ENCODE measurements around the gene EIF4G1.
"Not testable (repeated sequence)": the region's sequence is repeated elsewhere in the genome, so short reads cannot be mapped to it uniquely, and the experiment has no call there.

Gene EIF4G1

DNA sequence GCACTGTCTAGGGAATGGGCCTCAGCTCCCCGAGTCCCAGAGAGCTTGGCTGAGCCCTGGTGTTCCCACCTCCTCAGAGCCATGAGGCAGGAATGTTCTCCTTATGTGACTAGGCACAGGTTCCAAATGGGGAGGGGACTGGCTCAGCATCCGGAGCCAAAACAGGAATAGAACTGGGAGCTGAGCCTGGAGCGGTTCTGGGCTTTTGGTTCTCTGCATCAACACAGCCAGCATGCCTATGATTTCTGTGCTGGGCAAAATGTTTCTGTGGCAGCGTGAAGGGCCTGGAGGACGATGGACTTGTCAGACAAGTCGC is 23.0 kb downstream of the EIF4G1 start, which contains the start of gene FAM131A:
Gene FAM131A, plus strand, starts transcription at position 202 of the 316 bp plus-strand sequence. Its CDS starts 31 bp downstream, at position 233.
- no peak for DNase-seq (ENCODE audit: low read depth)
- H3K4me3 ChIP-seq (ENCODE audit: low read depth, low read length) = peak within 1 kb of the TSS; percentile 72
- TF ChIP-seq, protein P1, sequence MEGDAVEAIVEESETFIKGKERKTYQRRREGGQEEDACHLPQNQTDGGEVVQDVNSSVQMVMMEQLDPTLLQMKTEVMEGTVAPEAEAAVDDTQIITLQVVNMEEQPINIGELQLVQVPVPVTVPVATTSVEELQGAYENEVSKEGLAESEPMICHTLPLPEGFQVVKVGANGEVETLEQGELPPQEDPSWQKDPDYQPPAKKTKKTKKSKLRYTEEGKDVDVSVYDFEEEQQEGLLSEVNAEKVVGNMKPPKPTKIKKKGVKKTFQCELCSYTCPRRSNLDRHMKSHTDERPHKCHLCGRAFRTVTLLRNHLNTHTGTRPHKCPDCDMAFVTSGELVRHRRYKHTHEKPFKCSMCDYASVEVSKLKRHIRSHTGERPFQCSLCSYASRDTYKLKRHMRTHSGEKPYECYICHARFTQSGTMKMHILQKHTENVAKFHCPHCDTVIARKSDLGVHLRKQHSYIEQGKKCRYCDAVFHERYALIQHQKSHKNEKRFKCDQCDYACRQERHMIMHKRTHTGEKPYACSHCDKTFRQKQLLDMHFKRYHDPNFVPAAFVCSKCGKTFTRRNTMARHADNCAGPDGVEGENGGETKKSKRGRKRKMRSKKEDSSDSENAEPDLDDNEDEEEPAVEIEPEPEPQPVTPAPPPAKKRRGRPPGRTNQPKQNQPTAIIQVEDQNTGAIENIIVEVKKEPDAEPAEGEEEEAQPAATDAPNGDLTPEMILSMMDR (IDR thresholded peaks at IDR 0.05; ENCODE audit: control insufficient read depth, extremely low read depth, insufficient read depth) = no peak

DNA sequence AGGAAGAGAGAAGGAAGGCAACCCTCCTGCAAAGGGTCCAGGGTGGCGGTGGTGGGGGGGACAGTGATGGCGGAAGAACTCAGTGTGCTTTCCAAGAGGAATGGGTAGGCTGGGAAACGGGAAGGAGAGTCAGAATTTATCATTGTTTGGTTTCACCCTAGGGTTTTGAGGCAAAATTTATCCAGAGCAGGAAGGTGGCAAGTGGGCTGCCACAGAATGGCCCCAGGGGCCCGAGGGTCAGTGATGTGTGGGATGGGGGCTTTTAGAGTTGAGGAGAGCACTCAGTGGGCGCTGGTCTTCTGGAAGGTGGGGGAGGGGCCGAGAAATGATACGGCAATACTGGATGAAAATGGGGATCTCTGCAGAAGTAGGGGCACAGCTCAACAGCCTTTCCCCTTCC is 23.6 kb downstream of the EIF4G1 start:
- TF ChIP-seq, protein P1 (IDR thresholded peaks at IDR 0.05; ENCODE audit: control insufficient read depth, extremely low read depth, insufficient read depth) = no peak
- DNase-seq (ENCODE audit: low read depth) = no peak
- H3K4me3 ChIP-seq (ENCODE audit: low read depth, low read length) = peak overlapping the region; percentile 72; the same call in 1 of the 2 replicates

DNA sequence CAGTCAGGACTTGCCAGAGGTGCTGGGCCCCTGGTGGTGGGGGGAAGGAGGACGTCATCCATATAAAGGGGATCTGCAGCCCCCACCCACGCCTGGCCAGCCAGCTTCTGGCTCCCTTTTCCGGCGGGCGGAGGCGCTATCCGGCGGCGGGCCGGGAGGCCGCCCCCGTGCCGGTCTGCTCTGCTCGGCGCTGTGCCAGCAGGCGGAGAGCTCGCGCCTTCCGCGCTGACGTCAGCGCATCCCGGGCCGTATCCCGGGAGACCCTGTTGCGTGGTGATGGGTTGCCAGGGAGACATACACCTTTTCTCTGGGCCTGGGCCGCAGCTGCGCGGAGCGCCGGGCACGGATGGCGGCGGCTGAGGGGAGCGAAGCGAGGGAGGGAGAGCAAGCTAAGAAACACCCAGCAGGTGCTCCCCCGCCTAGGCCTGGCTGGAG is 24.1 kb downstream of the EIF4G1 start:
- TF ChIP-seq, protein P1 (IDR thresholded peaks at IDR 0.05; ENCODE audit: control insufficient read depth, extremely low read depth, insufficient read depth) = no peak
- no peak for DNase-seq (ENCODE audit: low read depth)
- H3K4me3 ChIP-seq (ENCODE audit: low read depth, low read length) = no peak overlapping the region

DNA sequence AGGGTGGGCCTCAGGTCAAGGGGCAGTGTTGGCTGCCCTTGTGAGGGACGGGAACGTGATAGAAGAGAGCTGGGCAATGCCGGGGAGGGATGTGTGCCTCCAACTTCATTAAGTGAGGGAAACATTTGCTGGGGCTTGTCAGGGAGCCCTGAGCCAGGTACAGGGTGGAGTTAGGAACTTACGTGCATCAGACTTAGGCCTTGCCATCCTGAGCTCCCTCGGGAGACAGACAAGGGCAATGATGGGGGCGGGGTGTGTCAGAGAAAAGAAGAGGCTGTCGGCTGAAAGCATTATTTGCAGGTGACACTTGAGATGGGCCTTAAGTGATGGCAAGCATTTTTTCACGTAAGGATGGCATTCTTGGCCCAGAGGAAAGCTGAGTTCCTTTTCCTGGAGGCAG is 24.6 kb downstream of the EIF4G1 start:
- DNase-seq (ENCODE audit: low read depth) = no peak
- TF ChIP-seq, protein P1 (IDR thresholded peaks at IDR 0.05; ENCODE audit: control insufficient read depth, extremely low read depth, insufficient read depth) = no peak
- H3K4me3 ChIP-seq (ENCODE audit: low read depth, low read length) = no peak overlapping the region

DNA sequence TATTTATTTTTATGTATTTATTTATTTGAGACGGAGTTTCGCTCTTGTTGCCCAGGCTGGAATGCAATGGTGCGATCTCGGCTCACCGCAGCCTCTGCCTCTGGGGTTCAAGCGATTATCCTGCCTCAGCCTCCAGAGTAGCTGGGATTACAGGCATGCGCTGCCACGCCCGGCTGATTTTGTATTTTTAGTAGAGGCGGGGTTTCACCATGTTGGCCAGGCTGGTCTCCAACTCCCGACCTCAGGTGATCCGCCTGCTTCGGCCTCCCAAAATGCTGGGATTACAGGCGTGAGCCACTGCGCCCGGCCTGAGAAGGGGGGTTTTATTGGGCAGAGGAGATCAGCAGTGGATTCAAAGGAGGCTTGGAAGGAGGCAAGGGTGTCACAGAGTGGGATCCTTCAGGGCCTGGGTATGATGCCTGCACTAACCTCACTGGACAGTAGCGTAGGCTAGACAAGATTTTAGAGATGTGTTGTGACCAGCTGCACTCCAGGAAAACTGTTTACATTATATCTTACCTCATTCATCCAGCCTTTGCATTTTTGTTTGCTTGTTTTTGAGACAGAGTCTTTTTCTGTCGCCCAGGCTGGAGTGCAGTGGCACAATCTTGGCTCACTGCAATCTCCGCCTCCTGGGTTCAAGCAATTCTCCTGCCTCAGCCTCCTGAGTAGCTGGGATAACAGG is 25.2 kb downstream of the EIF4G1 start:
- not testable (repeated sequence) for H3K4me3 ChIP-seq (ENCODE audit: low read depth, low read length); DNase-seq (ENCODE audit: low read depth)

DNA sequence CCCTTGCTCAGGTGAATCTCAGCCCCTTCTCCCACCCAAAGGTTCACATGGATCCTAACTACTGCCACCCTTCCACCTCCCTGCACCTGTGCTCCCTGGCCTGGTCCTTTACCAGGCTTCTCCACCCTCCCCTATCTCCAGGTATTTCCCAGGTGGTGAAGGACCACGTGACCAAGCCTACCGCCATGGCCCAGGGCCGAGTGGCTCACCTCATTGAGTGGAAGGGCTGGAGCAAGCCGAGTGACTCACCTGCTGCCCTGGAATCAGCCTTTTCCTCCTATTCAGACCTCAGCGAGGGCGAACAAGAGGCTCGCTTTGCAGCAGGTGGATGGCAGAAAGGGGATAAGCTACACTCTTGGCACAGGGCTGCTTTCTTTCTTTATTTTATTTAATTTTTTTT is 27.5 kb downstream of the EIF4G1 start:
- TF ChIP-seq, protein P1 (IDR thresholded peaks at IDR 0.05; ENCODE audit: control insufficient read depth, extremely low read depth, insufficient read depth) = no peak
- H3K4me3 ChIP-seq (ENCODE audit: low read depth, low read length) = no peak overlapping the region
- DNase-seq (ENCODE audit: low read depth) = no peak

DNA sequence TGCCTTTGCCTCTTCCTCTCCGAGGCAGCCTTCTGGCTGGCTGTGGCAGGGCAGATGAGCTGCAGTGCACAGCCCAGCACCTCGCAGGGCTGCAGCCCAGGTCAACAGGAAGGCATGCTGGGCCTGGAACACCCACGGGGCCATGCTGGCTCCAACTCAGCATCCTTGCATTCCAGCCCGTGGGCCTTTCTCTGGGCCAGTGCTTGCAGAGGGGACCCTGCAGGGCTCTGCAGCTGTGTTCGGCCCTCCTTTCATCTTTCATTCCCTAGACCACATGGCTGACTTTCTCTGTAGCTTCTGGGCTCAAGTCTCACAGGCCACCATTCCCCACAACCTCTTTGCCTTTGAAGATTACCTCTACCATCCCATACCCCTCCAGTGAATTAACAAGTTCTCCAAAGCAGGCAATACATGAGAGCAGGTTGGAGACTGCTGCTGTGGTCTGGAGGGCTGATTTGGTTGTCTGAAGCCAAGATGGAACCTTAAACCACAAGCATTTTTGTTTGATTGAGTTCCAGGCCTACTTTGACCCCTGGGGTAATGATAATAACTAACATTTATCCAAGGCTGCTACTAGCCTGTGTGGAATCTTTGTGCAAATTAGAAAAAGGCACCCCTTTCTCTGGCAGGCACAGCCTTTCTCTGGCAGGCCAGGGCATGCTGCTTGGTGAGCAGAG is 28.9 kb downstream of the EIF4G1 start:
- TF ChIP-seq, protein P1 (IDR thresholded peaks at IDR 0.05; ENCODE audit: control insufficient read depth, extremely low read depth, insufficient read depth) = no peak
- H3K4me3 ChIP-seq (ENCODE audit: low read depth, low read length) = no peak overlapping the region
- no peak for DNase-seq (ENCODE audit: low read depth)
